ENCODE results near the gene TTLL5. TPM values are rescaled to one million over a fixed set of nuclear protein-coding genes. Genes with fewer than 3 reads are reported as not detected.

Gene TTLL5
- total RNA-seq, 3 donors from 2014 or later (not counting 1 experiment from before 2014, with no cell fraction given): 27.1 to 34.3 (median 32.5) TPM

- intact Hi-C loops (cut with micrococcal nuclease): no loop called here
- Mint-ChIP-seq H3K36me3 (peaks cover 27% of the 10 kb centered on the region), H3K27ac (no peak overlapping the region), H3K27me3 (ENCODE audit: low read depth in 2 of 2) (no peaks in the 10 kb centered on the region), H3K9me3 (no peaks in the 10 kb centered on the region), H3K4me1 (peaks cover 1% of the 10 kb centered on the region in 2 donors), H3K4me3 (no peak overlapping the region)
- Histone ChIP-seq H3K36me3 (ENCODE audit: control insufficient read depth, insufficient read depth, low read length) (peaks cover 7% of the 10 kb centered on the region), H3K9me3 (ENCODE audit: control insufficient read depth, insufficient read depth, low read length) (no peaks in the 10 kb centered on the region), H3K27ac (ENCODE audit: low read length) (no peak overlapping the region), H3K4me1 (ENCODE audit: control insufficient read depth, insufficient read depth, low read length) (no peaks in the 10 kb centered on the region), H3K27me3 (ENCODE audit: control insufficient read depth, insufficient read depth, low read length) (no peaks in the 10 kb centered on the region), H3K4me3 (ENCODE audit: low read length) (no peak overlapping the region)
- WGBS (ENCODE audit: insufficient coverage): 86% methylated on average over 4 of the region's 4 CpGs
- DNase-seq (no peak), ATAC-seq (no peak)
- TF ChIP-seq CTCF (IDR thresholded peaks at IDR 0.05): no peak
Measured at GRCh38 chr14:75991753-75992152, 330.7 kb downstream of the TTLL5 start.

GRCh38 chr14:75993567-75994041 lies 332.6 kb downstream of the TTLL5 start:
- intact Hi-C loops (cut with micrococcal nuclease): no loop called here
- Mint-ChIP-seq H3K36me3 (peaks cover 29% of the 10 kb centered on the region), H3K27ac (no peak overlapping the region), H3K4me3 (no peak overlapping the region), H3K4me1 (no peaks in the 10 kb centered on the region), H3K9me3 (no peaks in the 10 kb centered on the region), H3K27me3 (ENCODE audit: low read depth in 2 of 2) (no peaks in the 10 kb centered on the region)
- H3K27ac ChIP-seq (ENCODE audit: low read length): no peak overlapping the region
- no peaks in the 10 kb centered on the region for H3K9me3 ChIP-seq (ENCODE audit: control insufficient read depth, insufficient read depth, low read length)
- no peaks in the 10 kb centered on the region for H3K4me1 ChIP-seq (ENCODE audit: control insufficient read depth, insufficient read depth, low read length)
- DNase-seq (no peak), ATAC-seq (no peak)
- no peaks in the 10 kb centered on the region for H3K27me3 ChIP-seq (ENCODE audit: control insufficient read depth, insufficient read depth, low read length)
- no peak for TF ChIP-seq CTCF (IDR thresholded peaks at IDR 0.05)
- peaks cover 13% of the 10 kb centered on the region for H3K36me3 ChIP-seq (ENCODE audit: control insufficient read depth, insufficient read depth, low read length)
- no CpG with 5 or more reads among the region's 1 CpG for WGBS (ENCODE audit: insufficient coverage)
- H3K4me3 ChIP-seq (ENCODE audit: low read length): no peak overlapping the region

- peaks cover 13% of the 10 kb centered on the region for H3K36me3 ChIP-seq (ENCODE audit: control insufficient read depth, insufficient read depth, low read length)
- no peak for DNase-seq
- H3K27ac ChIP-seq (ENCODE audit: low read length): no peak overlapping the region
- no peaks in the 10 kb centered on the region for H3K9me3 Mint-ChIP-seq
- no peak for TF ChIP-seq CTCF (IDR thresholded peaks at IDR 0.05)
- no peak overlapping the region for H3K27ac Mint-ChIP-seq
- no peak overlapping the region for H3K4me3 Mint-ChIP-seq
- no peaks in the 10 kb centered on the region for H3K9me3 ChIP-seq (ENCODE audit: control insufficient read depth, insufficient read depth, low read length)
- no peaks in the 10 kb centered on the region for H3K27me3 Mint-ChIP-seq (ENCODE audit: low read depth in 2 of 2)
- no peaks in the 10 kb centered on the region for H3K27me3 ChIP-seq (ENCODE audit: control insufficient read depth, insufficient read depth, low read length)
- 95% methylated on average over 17 of the region's 17 CpGs for WGBS (ENCODE audit: insufficient coverage)
- no peak overlapping the region for H3K4me3 ChIP-seq (ENCODE audit: low read length)
- intact Hi-C loops (cut with micrococcal nuclease): no loop called here
- no peaks in the 10 kb centered on the region for H3K4me1 Mint-ChIP-seq
- no peak for ATAC-seq
- peaks cover 21% of the 10 kb centered on the region for H3K36me3 Mint-ChIP-seq
- no peaks in the 10 kb centered on the region for H3K4me1 ChIP-seq (ENCODE audit: control insufficient read depth, insufficient read depth, low read length)
Measured at GRCh38 chr14:75995372-75996041, 334.5 kb downstream of the TTLL5 start.

GRCh38 chr14:75996488-75996887 lies 335.4 kb downstream of the TTLL5 start:
- Histone ChIP-seq H3K4me1 (ENCODE audit: control insufficient read depth, insufficient read depth, low read length) (no peaks in the 10 kb centered on the region), H3K36me3 (ENCODE audit: control insufficient read depth, insufficient read depth, low read length) (peaks cover 13% of the 10 kb centered on the region), H3K27me3 (ENCODE audit: control insufficient read depth, insufficient read depth, low read length) (no peaks in the 10 kb centered on the region), H3K27ac (ENCODE audit: low read length) (no peak overlapping the region), H3K4me3 (ENCODE audit: low read length) (no peak overlapping the region), H3K9me3 (ENCODE audit: control insufficient read depth, insufficient read depth, low read length) (no peaks in the 10 kb centered on the region)
- no peak for TF ChIP-seq CTCF (IDR thresholded peaks at IDR 0.05)
- Mint-ChIP-seq H3K4me3 (no peak overlapping the region), H3K27ac (no peak overlapping the region), H3K9me3 (no peaks in the 10 kb centered on the region), H3K4me1 (no peaks in the 10 kb centered on the region), H3K36me3 (peaks cover 20% of the 10 kb centered on the region), H3K27me3 (ENCODE audit: low read depth in 2 of 2) (no peaks in the 10 kb centered on the region)
- no peak for DNase-seq
- ATAC-seq: no peak
- intact Hi-C loops (cut with micrococcal nuclease): no loop called here
- 78% methylated on average over 1 of the region's 1 CpG for WGBS (ENCODE audit: insufficient coverage)

All from natural killer cell (primary cell).